Smooth muscle cell (in vitro differentiated cells): ENCODE measurements around the gene RGS10. TPM values are rescaled to one million over a fixed set of nuclear protein-coding genes. Genes with fewer than 3 reads are reported as not detected.

Experiments used
- DNase-seq: peaks from one replicate; lab custom pipeline; 2025; ENCODE audit not compliant: unreplicated experiment; lab: John Stamatoyannopoulos, UW
- H2AFZ ChIP-seq: fragments of 200-600 bp; sonication (generic); 2 replicates; pipeline ENCODE4 v1.6.0; 2016; ENCODE audit warnings: antibody characterized with exemption, low read depth, mild to moderate bottlenecking
- H3F3A ChIP-seq: fragments of 200-600 bp; sonication (generic); 2 replicates; pipeline ENCODE4 v1.6.0; 2017; ENCODE audit warnings: antibody characterized with exemption, low read depth
- H3K27ac ChIP-seq: fragments of 200-600 bp; sonication (generic); 2 replicates; pipeline ENCODE4 v1.5.1; 2016; ENCODE audit warnings: low read depth, mild to moderate bottlenecking
- H3K27me3 ChIP-seq: fragments of 200-600 bp; sonication (generic); 2 replicates; pipeline ENCODE4 v1.6.1; 2016; ENCODE audit warnings: low read depth, mild to moderate bottlenecking
- H3K36me3 ChIP-seq: fragments of 200-600 bp; sonication (generic); 2 replicates; pipeline ENCODE4 v1.5.1; 2016; ENCODE audit warnings: low read depth
- H3K4me1 ChIP-seq: fragments of 200-600 bp; sonication (generic); 2 replicates; pipeline ENCODE4 v1.5.1; 2016; ENCODE audit warnings: low read depth
- H3K4me2 ChIP-seq: fragments of 200-600 bp; sonication (generic); 2 replicates; pipeline ENCODE4 v1.6.0; 2016; ENCODE audit warnings: mild to moderate bottlenecking
- H3K4me3 ChIP-seq: fragments of 200-600 bp; sonication (generic); 2 replicates; pipeline ENCODE4 v1.5.1; 2016; ENCODE audit warnings: mild to moderate bottlenecking
- H3K79me2 ChIP-seq: fragments of 200-600 bp; sonication (generic); 2 replicates; pipeline ENCODE4 v1.6.0; 2016; ENCODE audit warnings: low read depth, mild to moderate bottlenecking
- H3K9ac ChIP-seq: fragments of 200-600 bp; sonication (generic); 2 replicates; pipeline ENCODE4 v1.6.0; 2016; ENCODE audit warnings: low read depth
- H3K9me3 ChIP-seq: fragments of 200-600 bp; sonication (generic); replicated peaks from 2 replicates; pipeline ENCODE4 v1.5.1; 2016; ENCODE audit warnings: low read depth
- H4K20me1 ChIP-seq: fragments of 200-600 bp; sonication (generic); 2 replicates; pipeline ENCODE4 v1.6.0; 2016; ENCODE audit warnings: low read depth
- WGBS: methylation state at CpG from one replicate; pipeline ENCODE4 v1.1.7; 2016; ENCODE audit warnings: low lambda C conversion rate; 5-methylcytosine and 5-hydroxymethylcytosine counted together
- polyA plus RNA-seq: library from polyadenylated mRNA; unstranded; fragments of >200 nt; fragmentation: Nextera tagmentation; extraction: Ambion mirVana; gene quantifications from 2 replicates; pipeline ENCODE4 v1.2.1, GENCODE V29; 2016
- total RNA-seq: library from RNA; depleted of rRNA; stranded (reverse); fragments of >200 nt; gene quantifications from 2 replicates; pipeline ENCODE4 v1.2.3, GENCODE V29; 2014
- TF ChIP-seq, protein P1 (sequence below): fragments of 200-600 bp; sonication (generic); IDR thresholded peaks from 2 replicates; pipeline ENCODE4 v1.5.1; 2017; ENCODE audit warnings: borderline replicate concordance, mild to moderate bottlenecking, antibody characterized with exemption; ENCODE audit not compliant: insufficient read depth, poor library complexity, severe bottlenecking

The RGS10 gene
- total and polyA plus RNA-seq, 2 experiments from 2014 or later = 40.2 to 72.5 TPM

DNA sequence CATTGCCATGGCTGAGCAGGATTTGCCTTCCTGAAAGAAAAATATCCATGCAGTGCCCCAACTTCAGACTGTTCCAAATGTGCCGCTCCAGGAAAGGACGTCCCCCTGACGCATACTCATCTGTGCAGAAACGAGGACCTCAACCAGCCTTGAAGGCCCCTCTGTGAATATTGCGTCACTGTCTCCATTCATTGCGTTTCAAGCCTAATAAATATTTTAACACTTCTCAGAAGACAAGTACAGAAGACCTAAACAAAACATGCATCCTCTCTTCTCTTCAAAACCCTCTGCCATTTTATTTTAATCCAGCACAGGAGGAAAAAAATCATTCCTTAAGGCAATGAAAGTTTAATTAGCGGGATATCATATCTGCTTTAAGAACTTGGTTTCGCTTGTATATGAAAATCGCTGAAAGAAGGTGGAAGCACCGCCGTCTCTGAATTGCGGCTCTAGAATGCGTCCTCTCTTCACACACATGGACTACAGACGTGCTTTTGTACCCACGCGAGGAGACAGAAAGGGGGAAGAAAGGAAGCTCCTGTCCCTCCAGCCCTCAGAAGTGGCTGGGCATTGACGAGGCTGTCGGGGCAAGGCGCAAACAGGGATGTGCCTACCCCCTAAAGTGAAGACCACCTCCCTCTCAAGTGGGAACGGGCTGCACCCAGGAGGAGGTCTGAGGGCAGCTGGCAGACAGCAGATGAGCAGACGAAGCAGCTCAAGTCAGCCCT lies 36.8 kb downstream of the RGS10 start:
- peaks cover 7% of the 10 kb centered on the region for H3F3A ChIP-seq
- H3K79me2 ChIP-seq = no peaks in the 10 kb centered on the region
- no peak overlapping the region for H2AFZ ChIP-seq
- no peaks in the 10 kb centered on the region for H4K20me1 ChIP-seq
- no peak overlapping the region for H3K4me2 ChIP-seq
- no peaks in the 10 kb centered on the region for H3K9me3 ChIP-seq
- TF ChIP-seq, protein P1, sequence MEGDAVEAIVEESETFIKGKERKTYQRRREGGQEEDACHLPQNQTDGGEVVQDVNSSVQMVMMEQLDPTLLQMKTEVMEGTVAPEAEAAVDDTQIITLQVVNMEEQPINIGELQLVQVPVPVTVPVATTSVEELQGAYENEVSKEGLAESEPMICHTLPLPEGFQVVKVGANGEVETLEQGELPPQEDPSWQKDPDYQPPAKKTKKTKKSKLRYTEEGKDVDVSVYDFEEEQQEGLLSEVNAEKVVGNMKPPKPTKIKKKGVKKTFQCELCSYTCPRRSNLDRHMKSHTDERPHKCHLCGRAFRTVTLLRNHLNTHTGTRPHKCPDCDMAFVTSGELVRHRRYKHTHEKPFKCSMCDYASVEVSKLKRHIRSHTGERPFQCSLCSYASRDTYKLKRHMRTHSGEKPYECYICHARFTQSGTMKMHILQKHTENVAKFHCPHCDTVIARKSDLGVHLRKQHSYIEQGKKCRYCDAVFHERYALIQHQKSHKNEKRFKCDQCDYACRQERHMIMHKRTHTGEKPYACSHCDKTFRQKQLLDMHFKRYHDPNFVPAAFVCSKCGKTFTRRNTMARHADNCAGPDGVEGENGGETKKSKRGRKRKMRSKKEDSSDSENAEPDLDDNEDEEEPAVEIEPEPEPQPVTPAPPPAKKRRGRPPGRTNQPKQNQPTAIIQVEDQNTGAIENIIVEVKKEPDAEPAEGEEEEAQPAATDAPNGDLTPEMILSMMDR = no peak
- H3K4me3 ChIP-seq = no peak overlapping the region
- no peak overlapping the region for H3K27ac ChIP-seq
- H3K9ac ChIP-seq = no peak overlapping the region
- no peaks in the 10 kb centered on the region for H3K27me3 ChIP-seq
- no peak for DNase-seq
- no peaks in the 10 kb centered on the region for H3K36me3 ChIP-seq
- no peaks in the 10 kb centered on the region for H3K4me1 ChIP-seq
- WGBS = 90% methylated on average over 21 of the region's 21 CpGs

DNA sequence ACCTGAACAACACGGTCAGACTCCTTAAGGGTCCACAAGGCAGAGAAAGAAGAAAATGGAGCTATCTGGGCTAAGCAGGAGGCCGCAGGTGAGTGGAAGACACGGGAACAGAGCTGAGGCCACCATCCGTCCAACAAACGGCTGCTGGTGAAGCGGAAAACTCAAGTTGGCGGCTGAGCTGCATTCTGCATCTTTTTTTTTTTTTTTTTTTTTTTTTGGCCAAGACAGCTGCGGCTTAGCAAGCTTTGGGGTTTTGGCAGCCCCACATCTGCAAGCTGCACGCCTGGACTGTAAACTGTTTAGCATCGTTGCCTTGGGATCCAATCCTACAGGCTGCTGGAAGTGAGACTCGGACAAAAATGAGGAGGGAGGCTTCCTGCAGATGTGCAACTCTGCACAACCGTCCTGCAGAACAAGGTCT lies 37.4 kb downstream of the RGS10 start:
- Histone ChIP-seq H3K27me3 (no peaks in the 10 kb centered on the region), H3K4me3 (no peak overlapping the region), H3F3A (peaks cover 7% of the 10 kb centered on the region), H3K27ac (no peak overlapping the region), H3K9me3 (no peaks in the 10 kb centered on the region), H3K9ac (no peak overlapping the region), H3K79me2 (no peaks in the 10 kb centered on the region), H2AFZ (no peak overlapping the region), H3K36me3 (no peaks in the 10 kb centered on the region), H3K4me2 (no peak overlapping the region), H4K20me1 (no peaks in the 10 kb centered on the region), H3K4me1 (peaks cover under 1% of the 10 kb centered on the region)
- TF ChIP-seq, protein P1 = no peak
- DNase-seq = no peak
- 94% methylated on average over 12 of the region's 12 CpGs for WGBS

DNA sequence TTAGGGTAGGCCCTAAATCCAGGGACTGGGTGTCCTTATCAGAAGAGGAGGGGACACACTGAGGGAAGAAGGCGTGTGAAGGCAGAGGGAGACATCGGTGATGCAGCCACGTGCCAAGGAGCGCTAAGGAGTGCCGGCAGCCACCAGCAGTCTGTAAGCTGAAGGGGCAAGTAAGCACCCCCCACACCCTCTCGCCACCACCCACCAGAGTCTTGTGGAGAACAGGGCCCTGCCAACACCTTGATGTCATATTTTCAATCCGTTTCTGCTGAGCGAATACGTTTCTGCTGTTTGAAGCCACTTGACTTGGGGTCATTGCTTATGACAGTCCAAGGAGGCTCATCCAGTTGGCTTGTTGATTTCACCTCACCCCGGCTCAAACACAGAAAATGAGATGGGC lies 37.9 kb downstream of the RGS10 start:
- Histone ChIP-seq H3K27ac (no peak overlapping the region), H3K9ac (no peak overlapping the region), H3K4me1 (peaks cover 5% of the 10 kb centered on the region), H4K20me1 (no peaks in the 10 kb centered on the region), H3K4me3 (no peak overlapping the region), H3K36me3 (no peaks in the 10 kb centered on the region), H3K4me2 (no peak overlapping the region), H3K9me3 (no peaks in the 10 kb centered on the region), H3K27me3 (no peaks in the 10 kb centered on the region), H3K79me2 (no peaks in the 10 kb centered on the region), H2AFZ (no peak overlapping the region), H3F3A (peaks cover 12% of the 10 kb centered on the region)
- whole genome bisulfite sequencing = 98% methylated on average over 10 of the region's 10 CpGs
- TF ChIP-seq, protein P1 = no peak
- DNase-seq = no peak

DNA sequence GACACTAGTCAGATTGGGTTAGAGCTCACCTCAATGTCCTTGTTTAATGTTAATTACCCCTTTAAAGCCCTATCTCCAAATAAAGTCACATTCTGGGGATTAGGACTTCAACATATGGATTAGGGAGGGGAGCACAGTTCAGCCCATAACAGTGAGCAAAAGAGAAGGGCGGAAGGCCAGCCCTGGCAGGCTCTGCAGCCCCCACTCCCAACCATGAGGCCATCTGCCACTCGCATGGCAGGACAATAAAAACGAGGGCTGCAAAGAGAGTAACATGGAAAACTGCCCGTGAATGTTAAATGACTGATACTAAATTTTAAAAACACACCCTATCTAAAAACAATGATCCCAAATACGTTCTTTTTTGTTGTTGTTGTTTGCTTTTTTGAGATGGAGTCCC lies 38.7 kb downstream of the RGS10 start:
- Histone ChIP-seq H4K20me1 (no peaks in the 10 kb centered on the region), H3K27ac (no peak overlapping the region), H2AFZ (no peak overlapping the region), H3F3A (peaks cover 14% of the 10 kb centered on the region), H3K4me3 (no peak overlapping the region), H3K4me2 (no peak overlapping the region), H3K4me1 (peaks cover 6% of the 10 kb centered on the region), H3K79me2 (no peaks in the 10 kb centered on the region), H3K27me3 (no peaks in the 10 kb centered on the region), H3K9me3 (no peaks in the 10 kb centered on the region), H3K36me3 (no peaks in the 10 kb centered on the region), H3K9ac (no peak overlapping the region)
- WGBS = 71% methylated on average over 5 of the region's 5 CpGs
- no peak for DNase-seq
- TF ChIP-seq, protein P1 = no peak
